ENCODE measurements around the gene SF3B4. TPM values are rescaled to one million over a fixed set of nuclear protein-coding genes. Genes with fewer than 3 reads are reported as not detected.

The SF3B4 gene, protein sequence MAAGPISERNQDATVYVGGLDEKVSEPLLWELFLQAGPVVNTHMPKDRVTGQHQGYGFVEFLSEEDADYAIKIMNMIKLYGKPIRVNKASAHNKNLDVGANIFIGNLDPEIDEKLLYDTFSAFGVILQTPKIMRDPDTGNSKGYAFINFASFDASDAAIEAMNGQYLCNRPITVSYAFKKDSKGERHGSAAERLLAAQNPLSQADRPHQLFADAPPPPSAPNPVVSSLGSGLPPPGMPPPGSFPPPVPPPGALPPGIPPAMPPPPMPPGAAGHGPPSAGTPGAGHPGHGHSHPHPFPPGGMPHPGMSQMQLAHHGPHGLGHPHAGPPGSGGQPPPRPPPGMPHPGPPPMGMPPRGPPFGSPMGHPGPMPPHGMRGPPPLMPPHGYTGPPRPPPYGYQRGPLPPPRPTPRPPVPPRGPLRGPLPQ
- 16.1 and 18.6 TPM in 2 replicates for total RNA-seq

DNA sequence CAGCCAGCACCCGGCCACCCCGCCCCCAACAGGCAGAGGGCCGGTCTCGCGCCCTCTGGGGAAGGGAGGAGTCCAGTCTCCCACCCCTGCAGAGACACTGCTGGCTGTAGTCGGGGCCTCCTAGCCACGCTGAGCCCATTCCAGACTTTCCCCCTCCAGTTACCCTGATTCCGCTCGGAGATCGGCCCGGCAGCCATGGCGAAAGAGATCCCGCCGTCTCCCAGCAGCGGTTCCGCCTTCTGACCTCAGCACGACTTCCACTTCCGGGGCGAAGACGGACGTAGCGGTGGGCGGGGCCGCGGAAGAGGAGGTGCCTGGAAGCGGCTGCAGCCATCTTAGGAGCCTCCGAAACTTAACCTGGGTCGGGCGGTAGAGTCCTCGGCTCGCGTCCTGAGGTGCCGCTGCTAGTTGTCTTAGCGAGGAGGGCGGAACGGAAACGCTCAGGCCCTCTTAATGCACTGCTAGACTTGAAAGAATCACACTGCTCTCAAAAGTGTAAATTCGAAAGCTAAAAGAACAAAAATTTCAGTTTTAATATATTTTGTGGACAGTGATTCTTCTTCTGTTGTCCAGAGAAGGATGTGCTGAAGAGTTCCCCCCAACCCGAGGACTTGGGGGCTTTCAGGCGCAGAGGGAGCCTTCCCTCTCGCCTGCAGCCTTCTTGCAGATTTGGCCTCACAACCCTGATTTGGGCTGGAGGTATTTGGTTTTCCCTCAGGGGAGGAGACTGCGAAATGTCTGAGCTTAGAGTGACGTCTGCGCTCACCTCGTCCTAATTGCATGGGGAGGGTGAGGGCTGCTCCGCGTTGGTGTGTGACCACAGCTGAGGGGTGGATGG lies at the start of gene SF3B4:
TSS of gene SF3B4 (minus strand) at position 241 of the 838 bp plus-strand sequence. CDS start at position 197, 44 bp downstream.

DNA sequence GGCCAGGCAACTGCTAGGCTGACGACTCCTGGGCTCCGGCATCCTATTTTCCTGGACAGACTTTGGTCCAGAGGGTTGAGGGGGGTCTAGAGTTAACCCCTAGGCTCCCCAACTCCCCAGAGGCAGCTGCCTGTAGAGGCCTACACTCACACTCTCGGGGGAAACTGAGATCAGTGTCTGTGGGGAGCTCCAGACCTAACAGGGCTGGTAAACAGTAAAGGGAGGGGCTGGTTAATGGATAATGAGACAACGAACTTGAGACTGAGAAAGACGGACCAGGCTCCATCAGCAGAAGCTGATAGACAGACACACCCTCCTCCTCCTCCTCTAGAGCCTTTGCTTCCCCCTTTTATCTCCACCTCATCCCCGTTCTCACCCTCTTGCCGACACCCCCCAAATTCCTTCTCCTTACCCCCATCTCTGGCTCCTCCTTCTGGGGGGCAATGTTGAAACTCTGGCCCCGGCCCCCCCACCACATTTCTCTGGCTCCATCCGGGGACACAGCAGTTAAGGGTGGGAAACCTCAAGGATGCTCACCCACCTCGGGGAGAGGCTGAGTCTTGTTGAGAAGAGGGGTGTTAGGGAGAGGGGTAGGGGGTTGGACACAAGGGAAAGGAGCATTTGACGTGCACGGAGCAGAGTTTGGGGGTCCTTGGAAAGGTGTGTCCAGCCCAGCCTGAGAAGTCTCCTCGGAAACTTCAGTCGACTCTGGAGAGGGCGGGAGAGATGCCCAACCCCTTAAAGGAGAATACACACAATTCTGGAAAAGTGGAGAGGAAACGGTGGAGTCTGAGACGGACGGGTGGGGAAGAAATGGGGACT lies 8.8 kb upstream of the SF3B4 start, which contains the start of gene MTMR11:
TSS of gene MTMR11 (minus strand) at position 710 of the 822 bp plus-strand sequence. CDS start at position 478, 232 bp downstream.

DNA sequence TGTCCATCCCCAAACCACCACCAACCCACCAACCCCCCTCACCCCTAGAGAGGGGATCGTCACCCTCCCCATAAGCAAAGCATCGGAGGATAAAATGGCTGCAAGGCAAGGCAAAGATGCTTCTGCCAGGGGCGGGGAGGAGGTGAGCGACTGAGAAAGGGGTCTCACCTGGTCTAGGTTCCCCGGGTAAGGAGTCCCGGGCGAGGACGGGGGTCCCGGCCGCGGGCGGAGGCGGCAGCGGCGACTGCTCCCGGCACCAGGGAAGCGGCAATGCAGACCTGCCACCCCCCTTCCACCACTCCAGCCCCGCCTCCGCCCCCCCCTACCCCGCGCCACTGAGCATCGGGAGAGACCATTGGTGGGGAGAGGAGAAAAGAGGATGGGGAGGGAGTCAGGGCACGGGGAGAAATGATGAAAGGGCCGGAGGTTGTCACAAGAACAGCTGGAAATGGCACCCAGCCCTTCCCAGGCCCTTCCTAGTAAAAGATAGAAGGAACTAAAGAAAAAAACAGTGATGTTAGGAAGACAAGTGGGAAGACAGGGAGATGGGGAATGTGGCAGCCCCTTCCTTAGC lies 9.9 kb downstream of the SF3B4 start, which contains the start of gene SV2A:
TSS of gene SV2A (minus strand) at position 274 of the 574 bp plus-strand sequence. CDS start 4,004 bp downstream, outside the sequence.

DNA sequence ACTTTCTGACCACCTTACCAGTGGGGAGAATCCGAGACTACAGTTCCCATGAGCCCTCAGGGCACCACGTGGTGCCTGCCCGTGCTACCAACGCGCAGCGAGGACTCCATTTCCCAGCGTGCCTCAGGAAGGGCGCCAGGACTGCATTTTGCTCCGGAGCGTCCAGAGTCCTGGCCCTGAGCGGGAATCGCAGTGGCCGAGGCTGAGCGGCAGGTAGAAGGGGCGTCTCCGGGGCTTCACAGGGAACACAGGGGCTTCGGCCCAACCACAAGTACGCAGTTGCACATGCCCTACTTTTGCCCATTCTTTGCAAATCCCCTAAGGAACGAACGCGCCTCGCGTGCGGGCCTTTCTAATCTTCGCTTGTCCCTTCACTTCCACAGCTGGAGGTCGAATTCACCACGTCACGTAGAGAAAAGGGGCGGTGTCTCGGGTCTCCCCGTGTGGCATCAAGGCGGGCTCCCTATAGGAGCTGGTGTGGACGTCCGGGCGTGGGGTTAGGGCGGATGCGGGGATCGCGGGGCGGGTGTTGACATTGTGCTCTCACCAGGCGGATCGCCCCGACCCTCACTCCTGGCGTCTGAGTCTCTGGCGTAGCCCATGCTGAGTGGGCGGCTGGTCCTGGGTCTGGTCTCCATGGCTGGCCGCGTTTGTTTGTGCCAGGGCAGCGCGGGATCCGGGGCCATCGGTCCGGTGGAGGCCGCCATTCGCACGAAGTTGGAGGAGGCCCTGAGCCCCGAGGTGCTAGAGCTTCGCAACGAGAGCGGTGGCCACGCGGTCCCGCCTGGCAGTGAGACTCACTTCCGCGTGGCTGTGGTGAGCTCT lies 27.9 kb downstream of the SF3B4 start, which contains the start of gene BOLA1:
TSS of gene BOLA1 (plus strand) at position 109 of the 825 bp plus-strand sequence. CDS start at position 601, 492 bp downstream.

Other genes starting within 250 kb of the SF3B4 start
- gene FCGR1A, start 145.1 kb downstream of the SF3B4 start, total RNA-seq, result not detected in 2 replicates
- gene BOLA1, start 28.2 kb downstream of the SF3B4 start, total RNA-seq, result 4.2 and 6.4 TPM in 2 replicates
- 9.9 and 17.2 TPM in 2 replicates for gene SV2A, start 10.0 kb downstream of the SF3B4 start, total RNA-seq
- gene MTMR11, start 9.1 kb upstream of the SF3B4 start, total RNA-seq, result 14.8 and 18.9 TPM in 2 replicates
- gene OTUD7B, start 82.9 kb upstream of the SF3B4 start, total RNA-seq, result 23.7 and 28.3 TPM in 2 replicates
- gene VPS45, start 140.0 kb upstream of the SF3B4 start, total RNA-seq, result 53.1 and 55.7 TPM in 2 replicates
- 34.6 and 38.8 TPM in 2 replicates for gene PLEKHO1, start 222.1 kb upstream of the SF3B4 start, total RNA-seq